Measurements from ENCODE around the gene ZNF582.
A peak's percentile ranks its signal among the peaks of the same experiment; 100 is the strongest.

The ZNF582 gene

GRCh38 chr19:56393119-56394012 is at the start of gene ZNF582:
Gene ZNF582, minus strand, starts transcription at chr19:56393534. Its CDS starts 1,782 bp downstream, at chr19:56391752.
- DNase-seq (ENCODE audit: low spot score) = peak; percentile 95

DNA sequence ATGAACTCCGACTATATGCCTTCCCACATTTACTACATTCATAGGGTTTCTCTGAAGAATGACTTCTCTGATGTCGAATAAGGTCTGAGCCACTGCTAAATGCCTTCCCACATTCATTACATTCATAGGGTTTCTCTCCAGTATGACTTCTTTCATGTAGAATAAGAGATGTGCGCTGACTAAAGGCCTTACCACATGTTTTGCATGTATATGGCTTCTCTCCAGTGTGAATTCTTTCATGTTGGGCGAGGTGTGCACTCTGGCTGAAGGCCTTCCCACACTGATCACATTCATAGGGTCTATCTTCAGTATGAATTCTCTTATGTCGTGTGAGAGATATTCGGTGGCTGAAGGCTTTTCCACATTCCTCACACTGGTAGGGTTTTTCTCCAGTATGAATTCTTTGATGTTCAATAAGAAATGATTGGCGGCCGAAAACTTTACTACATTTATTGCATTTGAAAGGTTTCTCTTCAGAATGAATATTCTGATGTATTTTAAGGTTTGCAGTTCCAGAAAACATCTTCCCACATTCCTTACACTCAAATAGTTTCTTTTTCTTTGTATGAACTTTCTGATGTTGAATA is 48.0 kb upstream of the ZNF582 start:
- no peak for DNase-seq (ENCODE audit: low spot score)

GRCh38 chr19:56423985-56424353 is 30.6 kb upstream of the ZNF582 start:
- no peak for DNase-seq (ENCODE audit: low spot score)

DNA sequence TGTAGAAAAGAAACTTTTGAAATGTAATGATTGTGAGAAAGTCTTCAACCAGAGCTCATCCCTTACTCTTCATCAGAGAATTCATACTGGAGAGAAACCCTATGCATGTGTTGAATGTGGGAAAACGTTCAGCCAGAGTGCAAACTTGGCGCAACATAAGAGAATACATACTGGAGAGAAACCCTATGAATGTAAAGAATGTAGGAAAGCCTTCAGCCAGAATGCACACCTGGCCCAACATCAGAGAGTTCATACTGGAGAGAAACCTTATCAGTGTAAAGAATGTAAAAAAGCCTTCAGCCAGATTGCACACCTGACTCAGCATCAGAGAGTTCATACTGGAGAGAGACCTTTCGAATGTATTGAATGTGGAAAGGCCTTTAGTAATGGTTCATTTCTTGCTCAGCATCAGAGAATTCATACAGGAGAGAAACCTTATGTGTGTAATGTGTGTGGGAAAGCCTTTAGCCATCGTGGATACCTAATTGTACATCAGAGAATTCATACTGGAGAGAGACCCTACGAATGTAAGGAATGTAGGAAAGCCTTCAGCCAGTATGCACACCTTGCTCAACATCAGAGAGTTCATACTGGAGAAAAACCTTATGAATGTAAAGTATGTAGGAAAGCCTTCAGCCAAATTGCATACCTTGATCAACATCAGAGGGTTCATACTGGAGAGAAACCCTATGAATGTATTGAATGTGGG is 30.1 kb upstream of the ZNF582 start:
- no peak for DNase-seq (ENCODE audit: low spot score)

- DNase-seq (ENCODE audit: low spot score) = no peak
Observed at GRCh38 chr19:56405062-56405461, 11.7 kb upstream of the ZNF582 start.

DNA sequence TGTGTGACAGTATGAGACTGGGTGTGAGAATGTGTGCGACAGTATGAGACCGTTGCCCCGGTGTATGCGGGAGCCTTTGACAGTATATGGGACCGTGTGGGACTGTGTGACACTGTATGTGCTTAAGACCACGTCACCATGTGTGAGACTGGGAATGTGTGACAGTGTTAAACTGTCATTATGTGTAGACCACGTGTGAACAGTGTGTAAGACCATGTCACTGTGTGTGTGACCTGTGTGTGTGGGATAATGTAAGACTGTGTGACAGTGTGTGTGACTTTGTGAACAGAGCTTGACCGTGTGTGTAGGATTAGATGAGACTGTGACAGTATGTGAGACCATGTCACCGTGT is 11.3 kb upstream of the ZNF582 start:
- no peak for DNase-seq (ENCODE audit: low spot score)

- peak; percentile 92 for DNase-seq (ENCODE audit: low spot score)
Observed at GRCh38 chr19:56403764-56404704, 10.7 kb upstream of the ZNF582 start, which contains the start of gene ZNF583. Gene ZNF583, plus strand, starts transcription at chr19:56404332. Its CDS starts 2,783 bp downstream, at chr19:56407115.

- no peak for DNase-seq (ENCODE audit: low spot score)
Observed at GRCh38 chr19:56403261-56403660, 9.9 kb upstream of the ZNF582 start.

GRCh38 chr19:56400485-56400884 is 7.2 kb upstream of the ZNF582 start:
- no peak for DNase-seq (ENCODE audit: low spot score)

DNA sequence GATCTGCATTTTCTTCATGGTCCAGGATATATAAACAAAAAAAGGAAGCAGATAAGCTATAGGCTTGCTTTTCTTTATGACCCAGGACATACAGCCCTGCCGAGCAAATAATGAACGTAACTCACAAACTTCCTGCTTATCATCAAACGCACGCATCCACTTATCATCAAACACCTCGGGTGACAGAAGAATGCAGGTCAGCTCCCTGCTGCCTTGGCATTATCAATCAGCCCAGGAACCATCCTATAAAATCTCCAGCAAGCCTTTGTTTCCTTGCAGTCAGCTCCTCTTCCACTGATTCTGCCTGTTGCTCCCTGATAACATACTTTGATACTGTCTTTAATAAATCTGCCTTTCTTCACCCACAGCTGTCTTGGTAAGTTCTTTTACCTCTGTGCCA is 5.5 kb upstream of the ZNF582 start:
- no peak for DNase-seq (ENCODE audit: low spot score)

DNA sequence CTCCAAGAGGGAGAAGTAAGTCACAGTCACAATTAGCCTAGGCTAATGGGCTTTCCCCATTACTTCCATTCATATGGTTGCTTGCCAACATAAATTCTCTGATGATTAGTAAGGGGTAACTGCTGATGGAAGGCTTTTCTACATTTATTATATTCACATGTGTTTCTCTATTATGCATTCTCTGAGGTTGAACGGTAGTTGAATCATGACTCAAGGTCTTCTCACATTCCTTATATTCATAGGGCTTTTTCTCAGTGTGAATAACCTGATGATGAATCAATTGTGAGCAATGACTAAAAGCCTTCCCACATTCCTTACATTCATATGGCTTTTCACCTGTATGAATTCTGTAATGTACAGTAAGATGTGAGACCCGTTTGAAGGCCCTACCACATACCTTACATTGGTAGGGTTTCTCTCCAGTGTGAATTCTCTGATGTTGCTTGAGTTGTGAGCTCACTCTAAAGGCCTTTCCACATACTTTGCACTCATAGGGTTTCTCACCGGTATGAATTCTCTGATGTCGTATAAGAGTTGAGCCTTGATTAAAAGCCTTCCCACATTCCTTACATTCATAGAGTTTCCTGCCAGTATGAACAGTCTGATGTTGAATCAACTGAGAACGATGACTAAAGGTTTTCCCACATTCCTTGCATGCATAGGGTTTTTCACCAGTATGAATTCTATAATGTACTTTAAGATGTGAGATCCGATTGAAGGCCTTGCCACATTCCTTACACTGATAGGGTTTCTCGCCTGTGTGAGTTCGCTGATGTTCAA is 9.3 kb downstream of the ZNF582 start:
- DNase-seq (ENCODE audit: low spot score) = no peak

GRCh38 chr19:56377105-56377924 is 16.0 kb downstream of the ZNF582 start:
- no peak for DNase-seq (ENCODE audit: low spot score)

- DNase-seq (ENCODE audit: low spot score) = no peak
Observed at GRCh38 chr19:56372281-56372680, 21.1 kb downstream of the ZNF582 start.

DNA sequence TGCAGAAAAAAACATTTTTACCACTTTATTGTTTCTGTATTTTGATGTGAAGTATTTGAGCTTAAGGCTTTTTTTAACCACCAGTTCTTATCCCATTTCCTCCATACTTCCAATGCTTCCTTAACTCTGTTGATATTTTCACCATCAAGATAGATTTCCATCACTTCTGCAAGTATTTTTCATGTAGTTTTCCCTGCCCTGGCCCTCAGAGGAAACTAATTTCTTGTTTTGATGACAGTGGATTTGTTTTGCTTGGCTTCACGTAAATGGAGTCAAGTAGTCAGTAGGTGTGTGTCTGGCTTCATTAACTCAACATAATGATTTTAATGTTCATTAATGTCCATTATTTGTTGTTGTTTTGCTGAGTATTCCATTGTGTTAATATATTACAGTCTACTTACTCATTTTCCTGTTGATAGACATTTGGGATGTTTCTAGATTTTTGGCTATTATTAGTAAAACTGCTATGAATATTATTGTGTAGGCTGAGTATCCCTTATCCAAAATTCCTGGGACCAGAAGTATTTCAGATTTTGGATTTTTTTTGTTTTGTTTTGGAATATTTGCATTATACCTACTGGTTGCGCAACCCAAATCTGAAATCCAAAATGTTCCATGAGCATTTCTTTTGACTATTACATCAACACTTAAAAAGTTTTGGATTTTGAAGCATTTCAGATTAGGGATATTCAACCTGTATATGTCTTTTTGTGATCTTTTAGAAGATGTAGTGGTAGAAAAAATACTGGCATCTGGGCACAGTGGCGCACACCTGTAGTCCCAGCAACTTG is 23.3 kb downstream of the ZNF582 start:
- DNase-seq (ENCODE audit: low spot score) = no peak

- peak; percentile 74 for DNase-seq (ENCODE audit: low spot score)
Observed at GRCh38 chr19:56367829-56368711, 25.3 kb downstream of the ZNF582 start.

GRCh38 chr19:56360841-56361240 is 32.5 kb downstream of the ZNF582 start:
- DNase-seq (ENCODE audit: low spot score) = no peak

DNA sequence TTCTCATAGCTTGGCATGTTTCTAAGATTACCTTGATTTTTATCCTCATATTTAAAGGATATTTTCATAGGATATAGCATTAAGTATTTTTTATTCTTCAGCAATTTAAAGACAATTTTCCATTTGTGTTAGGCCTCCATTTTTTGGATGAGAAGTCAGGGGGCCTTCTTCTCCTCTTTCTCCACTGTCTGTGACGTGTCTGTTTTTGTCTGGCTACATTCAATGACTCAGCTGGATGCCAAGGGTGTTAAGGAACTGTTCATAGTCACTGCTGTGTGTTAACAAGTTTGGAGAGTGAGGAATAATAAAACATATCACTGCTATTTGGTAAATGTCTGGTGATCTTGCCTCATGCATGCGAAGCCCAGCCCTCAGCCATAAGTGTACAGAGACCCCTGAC is 36.4 kb downstream of the ZNF582 start:
- no peak for DNase-seq (ENCODE audit: low spot score)

GRCh38 chr19:56355517-56355916 is 37.8 kb downstream of the ZNF582 start:
- DNase-seq (ENCODE audit: low spot score) = no peak
